H1 (cell line): ENCODE results near the gene PDE2A.

Experiments
- EP300 ChIP-seq, 2 experiments: IDR thresholded peaks; 1 replicate in 1 of 2; 2 replicates in 1 of 2; pipeline ENCODE4 v1.6.1; 2011 to 2012; ENCODE audit warnings: low read depth in 2 of 2, low read length in 2 of 2, mild to moderate bottlenecking in 2 of 2, borderline replicate concordance in 1 of 2, inconsistent platforms in 1 of 2, moderate library complexity in 1 of 2
- KDM5A ChIP-seq: fragments of 200-600 bp; IDR thresholded peaks from 2 replicates; pipeline ENCODE4 v1.7.1; 2012; ENCODE audit warnings: mild to moderate bottlenecking, low read length, inconsistent platforms, mixed read lengths
- YY1 ChIP-seq: IDR thresholded peaks from 2 replicates; pipeline ENCODE4 v1.6.1; 2011; ENCODE audit warnings: low read depth, mild to moderate bottlenecking, low read length
- ZNF274 ChIP-seq: IDR thresholded peaks from 2 replicates; pipeline ENCODE4 v1.7.0; 2012; ENCODE audit warnings: low read length, borderline replicate concordance; ENCODE audit errors: extremely low read depth
- TF ChIP-seq, protein P1 (sequence below), 3 experiments: IDR thresholded peaks; 1 replicate in 2 of 3; 2 replicates in 1 of 3; pipeline versions ENCODE4 v1.5.1 to v1.6.1; 2011; ENCODE audit warnings: low read length in 3 of 3, mild to moderate bottlenecking in 3 of 3, inconsistent platforms in 2 of 3, low read depth in 1 of 3, moderate library complexity in 1 of 3; ENCODE audit not compliant: insufficient read depth in 1 of 3; ENCODE audit errors: control extremely low read depth in 1 of 3

DNA sequence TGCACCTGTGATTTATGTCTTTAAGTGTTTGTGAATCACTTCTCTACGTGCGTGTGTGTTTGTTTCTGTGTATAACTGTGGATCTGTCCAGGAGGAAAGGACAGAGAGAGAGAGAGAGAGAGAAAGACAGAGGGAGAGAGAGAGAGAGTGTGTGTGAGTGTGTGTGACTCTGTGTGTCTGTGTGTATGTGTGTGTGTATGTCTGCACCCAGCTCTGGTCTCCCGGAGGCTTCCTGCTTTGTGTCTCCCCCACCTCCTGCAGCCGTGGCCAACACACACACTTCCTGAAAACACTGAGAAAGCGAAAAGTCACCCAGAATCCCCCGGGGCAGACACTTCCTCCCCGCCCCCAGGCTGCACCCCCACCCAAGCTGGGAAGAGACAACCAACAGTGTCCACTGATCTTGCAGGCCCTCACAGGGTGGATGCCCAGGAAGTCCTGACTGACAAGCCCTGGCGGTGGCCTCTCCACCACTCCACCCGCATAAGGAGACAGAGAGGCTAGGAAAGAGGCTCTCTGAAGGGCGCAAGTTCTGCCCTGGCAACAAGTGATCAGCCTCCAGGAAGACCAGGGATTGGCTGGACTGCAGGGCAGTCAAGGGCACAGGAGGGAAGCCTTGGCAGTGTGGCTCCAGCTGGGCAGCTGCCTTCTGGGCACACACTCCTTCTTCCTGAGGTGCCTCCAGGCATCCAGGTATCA, 48.0 kb upstream of the PDE2A start:
- TF ChIP-seq YY1: no peak
- TF ChIP-seq ZNF274: no peak
- TF ChIP-seq EP300 (IDR thresholded peaks at IDR 0.05; ENCODE audit: borderline replicate concordance in 1 of 2, low read depth in 2 of 2, low read length in 2 of 2): no peak
- TF ChIP-seq KDM5A: no peak
- TF ChIP-seq, protein P1, sequence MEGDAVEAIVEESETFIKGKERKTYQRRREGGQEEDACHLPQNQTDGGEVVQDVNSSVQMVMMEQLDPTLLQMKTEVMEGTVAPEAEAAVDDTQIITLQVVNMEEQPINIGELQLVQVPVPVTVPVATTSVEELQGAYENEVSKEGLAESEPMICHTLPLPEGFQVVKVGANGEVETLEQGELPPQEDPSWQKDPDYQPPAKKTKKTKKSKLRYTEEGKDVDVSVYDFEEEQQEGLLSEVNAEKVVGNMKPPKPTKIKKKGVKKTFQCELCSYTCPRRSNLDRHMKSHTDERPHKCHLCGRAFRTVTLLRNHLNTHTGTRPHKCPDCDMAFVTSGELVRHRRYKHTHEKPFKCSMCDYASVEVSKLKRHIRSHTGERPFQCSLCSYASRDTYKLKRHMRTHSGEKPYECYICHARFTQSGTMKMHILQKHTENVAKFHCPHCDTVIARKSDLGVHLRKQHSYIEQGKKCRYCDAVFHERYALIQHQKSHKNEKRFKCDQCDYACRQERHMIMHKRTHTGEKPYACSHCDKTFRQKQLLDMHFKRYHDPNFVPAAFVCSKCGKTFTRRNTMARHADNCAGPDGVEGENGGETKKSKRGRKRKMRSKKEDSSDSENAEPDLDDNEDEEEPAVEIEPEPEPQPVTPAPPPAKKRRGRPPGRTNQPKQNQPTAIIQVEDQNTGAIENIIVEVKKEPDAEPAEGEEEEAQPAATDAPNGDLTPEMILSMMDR (IDR thresholded peaks at IDR 0.05; ENCODE audit: control extremely low read depth in 1 of 3, insufficient read depth in 1 of 3, low read depth in 1 of 3, low read length in 3 of 3): no peak
